AG04450 (cell line): ENCODE measurements around the gene CRYGN. TPM values are rescaled to one million over a fixed set of nuclear protein-coding genes. Genes with fewer than 3 reads are reported as not detected.

Source experiments
- CTCF ChIA-PET: fragments of 300-600, 350-600 bp; formaldehyde crosslinking; extraction: SDS; loops from one replicate; lab custom pipeline; 2022; ENCODE audit warnings: antibody characterized with exemption, inconsistent platforms; lab: Charles Lee
- POLR2A ChIA-PET: fragments of 350-600 bp; formaldehyde crosslinking; extraction: SDS; loops from one replicate; lab custom pipeline; 2021; ENCODE audit warnings: antibody characterized with exemption, inconsistent platforms; lab: Yijun Ruan, JAX
- DNase-seq: peaks from one replicate; pipeline ENCODE4 v3.0.0-alpha.2; 2011; ENCODE audit warnings: low read depth, low spot score
- H3K27ac ChIP-seq: one replicate; pipeline ENCODE4 v1.5.1; 2012; ENCODE audit warnings: low read depth, low read length, control low read depth
- H3K27me3 ChIP-seq: one replicate; pipeline ENCODE4 v1.6.0; 2012; ENCODE audit warnings: low read length; ENCODE audit not compliant: control insufficient read depth, insufficient read depth
- H3K4me3 ChIP-seq: 2 replicates; pipeline ENCODE4 v1.5.1; 2011; ENCODE audit warnings: mild to moderate bottlenecking, low read depth, low read length, control low read depth
- H3K9me3 ChIP-seq: 2 replicates; pipeline ENCODE4 v1.5.1; 2012; ENCODE audit warnings: low read length; ENCODE audit not compliant: control insufficient read depth, insufficient read depth
- CTCF ChIP-seq: IDR thresholded peaks from 2 replicates; pipeline ENCODE4 v1.5.1; 2011; ENCODE audit warnings: low read depth, low read length, control low read depth, inconsistent platforms
- polyA plus RNA-seq: library from polyadenylated mRNA; depleted of rRNA; stranded (reverse); fragments of >200 nt; gene quantifications from 2 replicates; pipeline ENCODE4 v1.2.3, GENCODE V29; 2011

Gene CRYGN
- polyA plus RNA-seq, 1 experiment = not detected

DNA sequence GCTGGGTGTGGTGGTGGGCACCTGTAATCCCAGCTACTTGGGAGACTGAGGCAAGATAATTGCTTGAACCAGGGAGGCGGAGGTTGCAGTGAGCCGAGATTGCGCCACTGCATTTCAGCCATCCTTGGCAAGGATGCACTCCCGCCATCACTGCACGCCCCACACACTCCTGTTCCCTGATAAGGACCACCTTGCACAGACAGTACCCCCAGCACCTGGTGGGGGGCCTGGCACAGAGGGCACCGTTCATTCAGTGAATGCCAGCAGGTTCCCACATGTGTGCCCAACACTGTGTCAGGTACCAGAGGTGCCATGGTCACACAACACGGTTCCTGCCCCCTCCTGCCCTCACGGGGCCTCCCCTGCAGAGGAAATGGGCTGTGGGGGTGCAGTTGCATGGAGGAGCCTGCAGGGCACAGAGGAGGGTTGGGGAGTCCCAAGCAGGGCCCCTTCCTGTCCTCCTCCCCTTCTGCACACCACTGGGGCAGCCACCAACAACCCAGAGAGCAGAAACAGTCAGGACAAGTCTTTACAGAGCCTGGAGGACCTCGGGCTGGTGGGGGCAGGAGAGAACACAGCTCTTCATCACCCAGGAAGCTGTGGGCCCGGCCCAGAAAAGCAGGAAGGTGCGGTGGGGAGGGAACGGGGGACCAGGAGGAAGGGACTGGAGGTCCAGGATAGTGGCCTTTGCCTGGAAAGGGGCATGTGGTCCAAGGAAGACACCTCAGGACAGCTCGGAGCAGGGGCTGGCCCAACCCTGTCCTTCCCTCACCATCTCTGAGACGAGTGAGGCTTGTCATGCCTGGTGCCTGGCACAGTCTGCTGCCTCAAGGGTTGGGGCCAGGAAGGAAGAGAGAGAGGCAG is 7.1 kb downstream of the CRYGN start:
- POLR2A ChIA-PET = no interaction called here
- H3K27ac ChIP-seq = no peak overlapping the region
- DNase-seq = no peak
- CTCF ChIA-PET = no interaction called here
- TF ChIP-seq CTCF = peak; percentile 20; the same call in 1 of the 2 replicates
- peaks cover 3% of the 10 kb centered on the region for H3K27me3 ChIP-seq
- no peaks in the 10 kb centered on the region; the same call in 1 of the 2 replicates for H3K9me3 ChIP-seq
- H3K4me3 ChIP-seq = no peak overlapping the region

- Histone ChIP-seq H3K9me3 (peaks cover 6% of the 10 kb centered on the region; the same call in 1 of the 2 replicates), H3K27ac (no peak overlapping the region), H3K4me3 (no peak overlapping the region), H3K27me3 (peaks cover 3% of the 10 kb centered on the region)
- no peak for TF ChIP-seq CTCF
- CTCF ChIA-PET = interaction anchor here (0.6 kb wide), 1 partner anchor 83 kb away, joined by 3 read pairs; no protein-coding TSS in a partner anchor
- POLR2A ChIA-PET = no interaction called here
- DNase-seq = no peak
Measured at GRCh38 chr7:151431768-151432311, 8.1 kb downstream of the CRYGN start.

GRCh38 chr7:151431281-151431767 is 8.6 kb downstream of the CRYGN start:
- DNase-seq = no peak
- no peak for TF ChIP-seq CTCF
- Histone ChIP-seq H3K4me3 (no peak overlapping the region), H3K9me3 (peaks cover 6% of the 10 kb centered on the region; the same call in 1 of the 2 replicates), H3K27me3 (peaks cover 3% of the 10 kb centered on the region), H3K27ac (no peak overlapping the region)
- ChIA-PET CTCF (no interaction called here), POLR2A (no interaction called here)

DNA sequence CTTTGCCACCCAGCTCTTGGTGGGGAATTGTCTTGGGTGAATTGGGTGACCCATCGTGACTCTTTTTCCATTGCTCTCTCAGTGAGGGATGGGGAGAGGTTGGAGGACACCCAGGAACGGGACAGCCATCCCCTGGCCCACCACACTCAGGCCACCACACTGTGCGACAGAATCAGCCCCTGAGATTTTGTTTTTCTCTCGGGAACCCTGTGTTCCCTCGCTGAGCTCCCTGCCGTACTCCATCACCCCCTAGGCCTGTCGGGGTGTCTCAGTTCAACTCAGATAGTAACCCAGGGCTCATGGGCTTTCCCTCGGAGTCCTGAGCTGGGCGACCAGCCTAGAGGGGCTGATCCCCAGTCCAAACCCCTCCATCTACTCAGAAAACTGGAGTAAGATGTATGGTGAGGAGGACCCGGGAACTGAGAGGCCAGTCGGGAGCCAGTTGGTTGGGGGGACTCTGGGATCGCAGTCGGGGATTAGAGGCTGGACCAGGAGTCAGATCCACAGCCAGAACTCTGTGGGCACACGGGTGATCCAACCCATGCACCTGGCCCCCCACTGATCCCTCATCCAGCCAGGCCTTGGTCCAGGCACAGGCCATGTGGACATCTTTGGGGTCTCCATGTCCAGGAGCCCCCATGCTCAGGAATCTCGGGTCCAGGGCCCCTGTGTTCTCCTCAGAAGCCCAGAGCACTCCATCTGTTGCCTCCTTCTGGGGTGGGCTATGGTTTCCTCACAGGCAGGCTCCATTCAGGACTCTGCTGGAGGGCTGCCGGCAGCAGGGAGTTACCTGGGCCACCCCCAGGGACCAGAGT is 9.3 kb downstream of the CRYGN start:
- CTCF ChIA-PET = interaction anchor here (1.1 kb wide), 1 partner anchor 17 kb away, joined by 4 read pairs; no protein-coding TSS in a partner anchor

More for the DNA sequence above, 9.3 kb downstream of the CRYGN start:
- Histone ChIP-seq H3K27me3 (peaks cover 3% of the 10 kb centered on the region), H3K9me3 (peaks cover 6% of the 10 kb centered on the region; the same call in 1 of the 2 replicates), H3K4me3 (no peak overlapping the region), H3K27ac (no peak overlapping the region)
- no peak for TF ChIP-seq CTCF
- POLR2A ChIA-PET = no interaction called here
- no peak for DNase-seq
